PC-3 (cell line): Measurements from ENCODE around the gene ZNF467. TPM values are rescaled to one million over a fixed set of nuclear protein-coding genes. Genes with fewer than 3 reads are reported as not detected.

ENCODE experiments used
- ATAC-seq: fragments of 200-7000 bp; cut with Tn5 transposase; 2 replicates; pipeline ENCODE4 v1.9.1; 2020; ENCODE audit warnings: mild to moderate bottlenecking, moderate library complexity
- BruUV-seq: library from RNA; stranded (reverse); fragments of 400-500 nt; replicated peaks from 2 replicates; lab custom pipeline; 2021; lab: Mats Ljungman, UMichigan
- CTCF ChIA-PET: fragments of 300-600 bp; sonication (Branson Sonifier 250); formaldehyde crosslinking; loops from one replicate; lab custom pipeline; 2022; ENCODE audit warnings: antibody characterized with exemption; lab: Charles Lee
- POLR2A ChIA-PET: fragments of 300-600 bp; sonication (Branson Sonifier 250); formaldehyde crosslinking; loops from one replicate; lab custom pipeline; 2022; ENCODE audit warnings: antibody characterized with exemption; ENCODE audit not compliant: unreplicated experiment; lab: Charles Lee
- DNase-seq: peaks from one replicate; pipeline ENCODE4 v3.0.0-alpha.2; 2015
- H2AFZ ChIP-seq: fragments of 300-600 bp; sonication (generic); 2 replicates; pipeline ENCODE4 v1.6.0; 2016; ENCODE audit warnings: antibody characterized with exemption, low read length
- H3F3A ChIP-seq: fragments of 300-600 bp; sonication (generic); one replicate; pipeline ENCODE4 v1.6.0; 2017; ENCODE audit warnings: antibody characterized with exemption, low read length, control low read depth, mild to moderate bottlenecking; ENCODE audit not compliant: unreplicated experiment
- H3K27ac ChIP-seq: fragments of 300-600 bp; sonication (generic); 2 replicates; pipeline ENCODE4 v1.5.1; 2016; ENCODE audit warnings: mild to moderate bottlenecking, low read length
- H3K27me3 ChIP-seq: fragments of 300-600 bp; sonication (generic); 2 replicates; pipeline ENCODE4 v1.6.1; 2016; ENCODE audit warnings: low read length, mixed read lengths
- H3K36me3 ChIP-seq: fragments of 300-600 bp; sonication (generic); 2 replicates; pipeline ENCODE4 v1.6.1; 2016; ENCODE audit warnings: low read depth, mixed run types, low read length, mixed read lengths
- H3K4me1 ChIP-seq: fragments of 300-600 bp; sonication (generic); 2 replicates; pipeline ENCODE4 v1.5.1; 2016; ENCODE audit warnings: low read length; ENCODE audit not compliant: insufficient read depth
- H3K4me2 ChIP-seq: fragments of 300-600 bp; sonication (generic); 2 replicates; pipeline ENCODE4 v1.6.0; 2016; ENCODE audit warnings: low read length
- H3K4me3 ChIP-seq: fragments of 300-600 bp; sonication (generic); 2 replicates; pipeline ENCODE4 v1.5.1; 2016; ENCODE audit warnings: mild to moderate bottlenecking, low read length, mixed read lengths
- H3K79me2 ChIP-seq: fragments of 300-600 bp; sonication (generic); 2 replicates; pipeline ENCODE4 v1.6.1; 2017; ENCODE audit warnings: low read length, mixed read lengths
- H3K9ac ChIP-seq: fragments of 300-600 bp; sonication (generic); 2 replicates; pipeline ENCODE4 v1.6.0; 2016; ENCODE audit warnings: mild to moderate bottlenecking, low read length
- H3K9me2 ChIP-seq: fragments of 300-600 bp; sonication (generic); replicated peaks from 2 replicates; pipeline ENCODE4 v1.6.1; 2016; ENCODE audit warnings: mixed run types, low read length, mixed read lengths
- H3K9me3 ChIP-seq: fragments of 300-600 bp; sonication (generic); 2 replicates; pipeline ENCODE4 v1.6.1; 2016; ENCODE audit warnings: low read length, mixed read lengths
- H4K20me1 ChIP-seq: fragments of 300-600 bp; sonication (generic); 2 replicates; pipeline ENCODE4 v1.6.1; 2016; ENCODE audit warnings: low read length, mixed read lengths
- EZH2 ChIP-seq: fragments of 300-600 bp; sonication (generic); IDR thresholded peaks from one replicate; pipeline ENCODE4 v1.6.1; 2017; ENCODE audit warnings: antibody characterized with exemption, mild to moderate bottlenecking, low read length; ENCODE audit not compliant: unreplicated experiment
- EZH2phosphoT487 ChIP-seq: fragments of 300-600 bp; sonication (generic); IDR thresholded peaks from 2 replicates; pipeline ENCODE4 v1.6.1; 2018; ENCODE audit warnings: mild to moderate bottlenecking, antibody characterized with exemption, low read length, borderline replicate concordance
- intact Hi-C: fragments of 100-400 bp; cut with micrococcal nuclease; formaldehyde crosslinking; loops from 2 replicates; pipeline ENCODE4 v1.9.0; 2023
- total RNA-seq: library from RNA; depleted of rRNA; stranded (reverse); fragments of >200 nt; gene quantifications from 2 replicates; pipeline ENCODE4 v1.2.3, GENCODE V29; 2014
- TF ChIP-seq, protein P1 (sequence below): fragments of 300-600 bp; sonication (generic); conservative IDR thresholded peaks from 2 replicates; pipeline ENCODE4 v1.5.1; 2017; ENCODE audit warnings: antibody characterized with exemption, low read depth, mild to moderate bottlenecking, low read length

Gene ZNF467
- total RNA-seq, 1 experiment from 2014 or later: 6.3 TPM

DNA sequence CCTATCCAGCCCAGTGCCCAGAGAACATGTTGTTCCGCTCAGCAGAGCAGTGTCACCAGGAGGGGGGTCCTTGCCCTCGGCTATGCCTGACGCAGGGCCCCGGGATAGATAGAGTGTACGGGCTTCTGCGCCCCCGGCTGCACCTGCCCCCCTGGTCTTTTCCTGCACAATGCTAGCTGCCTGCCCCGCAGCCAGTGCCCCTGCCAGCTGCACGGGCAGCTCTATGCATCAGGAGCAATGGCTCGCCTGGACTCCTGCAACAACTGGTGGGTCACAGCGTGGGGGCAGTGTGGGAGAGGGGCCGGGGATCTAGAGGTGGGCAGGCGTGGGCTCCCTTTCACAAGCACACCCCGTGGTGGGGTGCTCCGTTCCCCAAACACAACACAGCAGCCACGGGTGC, 33.3 kb upstream of the ZNF467 start:
- no peak for TF ChIP-seq EZH2
- TF ChIP-seq EZH2phosphoT487: no peak
- TF ChIP-seq, protein P1, sequence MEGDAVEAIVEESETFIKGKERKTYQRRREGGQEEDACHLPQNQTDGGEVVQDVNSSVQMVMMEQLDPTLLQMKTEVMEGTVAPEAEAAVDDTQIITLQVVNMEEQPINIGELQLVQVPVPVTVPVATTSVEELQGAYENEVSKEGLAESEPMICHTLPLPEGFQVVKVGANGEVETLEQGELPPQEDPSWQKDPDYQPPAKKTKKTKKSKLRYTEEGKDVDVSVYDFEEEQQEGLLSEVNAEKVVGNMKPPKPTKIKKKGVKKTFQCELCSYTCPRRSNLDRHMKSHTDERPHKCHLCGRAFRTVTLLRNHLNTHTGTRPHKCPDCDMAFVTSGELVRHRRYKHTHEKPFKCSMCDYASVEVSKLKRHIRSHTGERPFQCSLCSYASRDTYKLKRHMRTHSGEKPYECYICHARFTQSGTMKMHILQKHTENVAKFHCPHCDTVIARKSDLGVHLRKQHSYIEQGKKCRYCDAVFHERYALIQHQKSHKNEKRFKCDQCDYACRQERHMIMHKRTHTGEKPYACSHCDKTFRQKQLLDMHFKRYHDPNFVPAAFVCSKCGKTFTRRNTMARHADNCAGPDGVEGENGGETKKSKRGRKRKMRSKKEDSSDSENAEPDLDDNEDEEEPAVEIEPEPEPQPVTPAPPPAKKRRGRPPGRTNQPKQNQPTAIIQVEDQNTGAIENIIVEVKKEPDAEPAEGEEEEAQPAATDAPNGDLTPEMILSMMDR: no peak
- Histone ChIP-seq H3K4me2 (no peak overlapping the region), H3K9ac (no peak overlapping the region), H3K4me1 (no peaks in the 10 kb centered on the region), H3K36me3 (no peaks in the 10 kb centered on the region), H3K79me2 (no peaks in the 10 kb centered on the region), H3K4me3 (no peak overlapping the region), H2AFZ (no peak overlapping the region), H3K27ac (no peak overlapping the region), H4K20me1 (no peaks in the 10 kb centered on the region), H3K9me3 (no peaks in the 10 kb centered on the region), H3K9me2 (no peaks in the 10 kb centered on the region), H3F3A (no peaks in the 10 kb centered on the region), H3K27me3 (no peaks in the 10 kb centered on the region)
- ATAC-seq (no peak), DNase-seq (no peak)
- ChIA-PET CTCF (no interaction called here), POLR2A (no interaction called here)
- intact Hi-C loops: loop anchor here (10.0 kb wide), 1 partner anchor 238 kb away; no protein-coding TSS in a partner anchor
- BruUV-seq: no TSS peak

DNA sequence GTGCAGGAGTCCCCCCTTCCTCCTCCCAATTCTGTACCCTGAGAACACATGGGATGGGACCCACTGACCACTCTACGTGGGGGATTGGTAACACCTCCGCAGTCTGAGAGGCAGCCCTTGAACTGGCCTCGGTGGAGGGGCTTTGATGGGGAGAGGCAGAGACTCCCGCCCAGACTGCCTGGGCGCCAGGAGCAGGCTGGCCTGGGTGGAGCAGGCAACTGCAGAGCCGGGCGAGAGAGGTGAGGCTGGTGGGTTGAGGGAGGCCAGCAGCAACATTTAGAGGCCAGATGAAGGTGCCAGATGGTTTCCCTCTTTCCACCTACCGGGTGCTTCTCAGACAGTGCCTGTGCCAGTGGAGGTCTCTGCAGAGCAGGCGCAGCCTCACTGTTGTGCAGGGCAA, 30.7 kb upstream of the ZNF467 start:
- Histone ChIP-seq H3F3A (no peaks in the 10 kb centered on the region), H3K9me3 (no peaks in the 10 kb centered on the region), H3K4me1 (no peaks in the 10 kb centered on the region), H3K79me2 (no peaks in the 10 kb centered on the region), H3K9me2 (no peaks in the 10 kb centered on the region), H3K27ac (no peak overlapping the region), H3K4me3 (no peak overlapping the region), H3K9ac (no peak overlapping the region), H2AFZ (no peak overlapping the region), H3K27me3 (no peaks in the 10 kb centered on the region), H4K20me1 (no peaks in the 10 kb centered on the region), H3K36me3 (no peaks in the 10 kb centered on the region), H3K4me2 (no peak overlapping the region)
- DNase-seq (no peak), ATAC-seq (no peak)
- CTCF ChIA-PET: no interaction called here
- intact Hi-C loops: loop anchor here (10.0 kb wide), 1 partner anchor 241 kb away; no protein-coding TSS in a partner anchor
- TF ChIP-seq, protein P1: no peak
- TF ChIP-seq EZH2phosphoT487: no peak
- no peak for TF ChIP-seq EZH2
- POLR2A ChIA-PET: no interaction called here
- BruUV-seq: no TSS peak

DNA sequence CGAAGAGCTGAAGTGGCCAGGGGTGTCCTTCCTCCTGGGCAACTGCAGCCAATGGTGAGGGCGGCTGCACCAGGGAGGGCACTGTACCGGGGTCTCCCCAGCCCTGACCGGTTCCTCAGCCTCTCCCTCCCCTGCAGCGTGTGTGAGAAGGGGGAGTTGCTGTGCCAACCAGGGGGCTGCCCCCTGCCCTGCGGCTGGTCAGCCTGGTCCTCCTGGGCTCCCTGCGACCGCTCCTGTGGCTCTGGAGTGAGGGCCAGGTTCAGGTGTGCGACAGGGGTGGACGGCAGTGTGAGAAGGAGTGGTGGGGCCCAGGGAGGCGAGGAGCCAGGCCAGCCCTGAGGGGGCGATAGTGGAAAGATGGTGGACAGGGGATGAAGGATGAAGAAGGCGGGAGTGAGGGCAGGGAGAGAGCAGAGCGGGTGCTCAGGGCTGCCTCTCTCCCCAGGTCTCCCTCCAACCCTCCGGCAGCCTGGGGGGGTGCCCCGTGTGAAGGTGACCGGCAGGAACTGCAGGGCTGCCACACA, 30.2 kb upstream of the ZNF467 start:
- Histone ChIP-seq H3K4me2 (no peak overlapping the region), H3K79me2 (no peaks in the 10 kb centered on the region), H3K4me3 (no peak overlapping the region), H3K4me1 (no peaks in the 10 kb centered on the region), H3K9me3 (no peaks in the 10 kb centered on the region), H3K27ac (no peak overlapping the region), H3K36me3 (no peaks in the 10 kb centered on the region), H3K9me2 (no peaks in the 10 kb centered on the region), H3F3A (no peaks in the 10 kb centered on the region), H2AFZ (no peak overlapping the region), H4K20me1 (no peaks in the 10 kb centered on the region), H3K27me3 (no peaks in the 10 kb centered on the region), H3K9ac (no peak overlapping the region)
- no peak for TF ChIP-seq EZH2
- no peak for TF ChIP-seq EZH2phosphoT487
- TF ChIP-seq, protein P1: no peak
- ChIA-PET POLR2A (no interaction called here), CTCF (no interaction called here)
- DNase-seq (no peak), ATAC-seq (no peak)
- BruUV-seq: no TSS peak
- intact Hi-C loops: loop anchor here (10.0 kb wide), 1 partner anchor 241 kb away; no protein-coding TSS in a partner anchor
